IMR-90 (cell line): ENCODE measurements around the gene DIP2C. TPM values are rescaled to one million over a fixed set of nuclear protein-coding genes. Genes with fewer than 3 reads are reported as not detected.
A peak's percentile ranks its signal among the peaks of the same experiment; 100 is the strongest.

Experiments
- ATAC-seq: fragments of 200-7000 bp; cut with Tn5 transposase; 2 replicates; pipeline ENCODE4 v1.9.1; 2020; ENCODE audit warnings: low read depth, mild to moderate bottlenecking, moderate library complexity
- BruUV-seq: library from RNA; stranded (reverse); fragments of 400-500 nt; replicated peaks from 2 replicates; lab custom pipeline; 2021; lab: Mats Ljungman, UMichigan
- CTCF ChIA-PET: fragments of 300-600 bp; formaldehyde crosslinking; extraction: SDS; loops from one replicate; lab custom pipeline; 2021; ENCODE audit warnings: antibody characterized with exemption; lab: Yijun Ruan, JAX
- POLR2A ChIA-PET: fragments of 300-600 bp; sonication (Branson Sonifier 250); formaldehyde crosslinking; loops from one replicate; lab custom pipeline; 2022; ENCODE audit warnings: antibody characterized with exemption; ENCODE audit not compliant: unreplicated experiment; lab: Charles Lee
- DNase-seq: peaks from one replicate; pipeline ENCODE4 v3.0.0; 2013
- H2AFZ ChIP-seq: replicated peaks from 2 replicates; pipeline ENCODE3; 2013; ENCODE audit warnings: low read length, mild to moderate bottlenecking; ENCODE audit not compliant: poor library complexity
- H2AK5ac ChIP-seq: 2 replicates; pipeline ENCODE4 v1.6.1; 2013; ENCODE audit warnings: low read depth, low read length, inconsistent platforms
- H2AK9ac ChIP-seq: replicated peaks from 2 replicates; pipeline ENCODE3; 2013; ENCODE audit warnings: mild to moderate bottlenecking, low read depth, low read length, moderate library complexity; ENCODE audit not compliant: poor library complexity
- H2BK120ac ChIP-seq: 2 replicates; pipeline ENCODE4 v1.6.1; 2013; ENCODE audit warnings: low read depth, low read length, inconsistent platforms
- H2BK15ac ChIP-seq: 3 replicates; pipeline ENCODE4 v1.6.1; 2013; ENCODE audit warnings: low read depth, low read length, inconsistent platforms
- H2BK20ac ChIP-seq: 2 replicates; pipeline ENCODE4 v1.6.1; 2013; ENCODE audit warnings: low read depth, mild to moderate bottlenecking, inconsistent platforms, low read length, moderate library complexity
- H2BK5ac ChIP-seq: 2 replicates; pipeline ENCODE4 v1.6.1; 2013; ENCODE audit warnings: mild to moderate bottlenecking, low read depth, low read length, inconsistent platforms; ENCODE audit not compliant: poor library complexity, severe bottlenecking
- H3K14ac ChIP-seq: replicated peaks from 2 replicates; pipeline ENCODE4 v1.6.1; 2013; ENCODE audit warnings: low read depth, low read length, inconsistent platforms
- H3K18ac ChIP-seq: 2 replicates; pipeline ENCODE4 v1.6.1; 2013; ENCODE audit warnings: low read depth, low read length, control low read depth
- H3K23ac ChIP-seq: 2 replicates; pipeline ENCODE4 v1.6.1; 2013; ENCODE audit warnings: low read depth, low read length, inconsistent platforms
- H3K27ac ChIP-seq: 2 replicates; pipeline ENCODE4 v1.5.1; 2013; ENCODE audit warnings: mild to moderate bottlenecking, control low read depth, low read length; ENCODE audit not compliant: insufficient read depth
- H3K27me3 ChIP-seq: 2 replicates; pipeline ENCODE4 v1.6.1; 2013; ENCODE audit warnings: low read length; ENCODE audit not compliant: control insufficient read depth, insufficient read depth
- H3K36me3 ChIP-seq: 2 replicates; pipeline ENCODE4 v1.6.1; 2013; ENCODE audit warnings: low read length, mixed read lengths; ENCODE audit not compliant: control insufficient read depth, insufficient read depth
- H3K4ac ChIP-seq: 2 replicates; pipeline ENCODE4 v1.6.1; 2013; ENCODE audit warnings: low read depth, low read length, inconsistent platforms
- H3K4me1 ChIP-seq: 2 replicates; pipeline ENCODE4 v1.6.1; 2013; ENCODE audit warnings: low read length, mixed read lengths; ENCODE audit not compliant: control insufficient read depth, insufficient read depth
- H3K4me2 ChIP-seq: 2 replicates; pipeline ENCODE4 v1.6.1; 2013; ENCODE audit warnings: low read depth, mild to moderate bottlenecking, control low read depth, low read length, moderate library complexity
- H3K4me3 ChIP-seq: 2 replicates; pipeline ENCODE4 v1.5.1; 2013; ENCODE audit warnings: low read depth, mild to moderate bottlenecking, control low read depth, low read length, moderate library complexity; ENCODE audit not compliant: insufficient read depth
- H3K56ac ChIP-seq: 2 replicates; pipeline ENCODE4 v1.6.1; 2013; ENCODE audit warnings: low read length, inconsistent platforms; ENCODE audit not compliant: insufficient read depth; ENCODE audit errors: extremely low read depth
- H3K79me1 ChIP-seq, 2 experiments: 2 replicates each; pipeline ENCODE4 v1.6.1; 2013; ENCODE audit warnings: low read length in 2 of 2, inconsistent platforms in 1 of 2, low read depth in 1 of 2
- H3K9ac ChIP-seq: 2 replicates; pipeline ENCODE4 v1.6.1; 2013; ENCODE audit warnings: low read depth, low read length, control low read depth
- H3K9me1 ChIP-seq: 2 replicates; pipeline ENCODE4 v1.6.1; 2013; ENCODE audit warnings: low read length, inconsistent platforms; ENCODE audit not compliant: insufficient read depth
- H3K9me3 ChIP-seq: 2 replicates; pipeline ENCODE4 v1.6.1; 2013; ENCODE audit warnings: low read length; ENCODE audit not compliant: control insufficient read depth, insufficient read depth
- H4K20me1 ChIP-seq: 2 replicates; pipeline ENCODE4 v1.6.1; 2013; ENCODE audit warnings: low read length, inconsistent platforms; ENCODE audit not compliant: insufficient read depth
- H4K5ac ChIP-seq: 2 replicates; pipeline ENCODE4 v1.6.1; 2013; ENCODE audit warnings: mild to moderate bottlenecking, low read depth, low read length, control low read depth
- H4K8ac ChIP-seq, 2 experiments: 2 replicates each; pipeline ENCODE4 v1.6.1; 2013; ENCODE audit warnings: low read depth in 2 of 2, low read length in 2 of 2, control low read depth in 1 of 2, inconsistent platforms in 1 of 2
- H4K91ac ChIP-seq: 2 replicates; pipeline ENCODE4 v1.6.1; 2013; ENCODE audit warnings: low read depth, low read length, inconsistent platforms; ENCODE audit not compliant: insufficient read depth
- BHLHE40 ChIP-seq: fragments of 150-350 bp; IDR thresholded peaks from 2 replicates; pipeline ENCODE4 v1.6.1; 2016; ENCODE audit warnings: mild to moderate bottlenecking, low read depth, low read length
- CEBPB ChIP-seq: IDR thresholded peaks from 2 replicates; pipeline ENCODE4 v1.6.1; 2012; ENCODE audit warnings: low read depth, low read length, improper control_type of control experiment
- CHD1 ChIP-seq: IDR thresholded peaks from 2 replicates; pipeline ENCODE4 v1.6.1; 2012; ENCODE audit warnings: low read depth, low read length, improper control_type of control experiment
- CTCF ChIP-seq: conservative IDR thresholded peaks from 2 replicates; pipeline ENCODE4 v1.5.1; 2012; ENCODE audit warnings: mild to moderate bottlenecking, low read depth, low read length, improper control_type of control experiment
- ELK1 ChIP-seq: fragments of 150-350 bp; IDR thresholded peaks from 2 replicates; pipeline ENCODE4 v1.6.1; 2016; ENCODE audit warnings: low read depth, mild to moderate bottlenecking, low read length, moderate library complexity, borderline replicate concordance
- FOS ChIP-seq: fragments of 150-350 bp; IDR thresholded peaks from 2 replicates; pipeline ENCODE4 v1.6.1; 2016; ENCODE audit warnings: low read depth, low read length
- MAFK ChIP-seq: IDR thresholded peaks from 2 replicates; pipeline ENCODE4 v1.6.1; 2012; ENCODE audit warnings: low read depth, low read length, improper control_type of control experiment
- MAZ ChIP-seq: IDR thresholded peaks from 2 replicates; pipeline ENCODE4 v1.6.1; 2012; ENCODE audit warnings: low read depth, mild to moderate bottlenecking, low read length, improper control_type of control experiment, moderate library complexity, borderline replicate concordance
- NFE2L2 ChIP-seq: fragments of 150-350 bp; IDR thresholded peaks from 2 replicates; pipeline ENCODE4 v1.6.1; 2016; ENCODE audit warnings: low read depth, mild to moderate bottlenecking, low read length
- POLR2A ChIP-seq: IDR thresholded peaks from 2 replicates; pipeline ENCODE4 v1.6.1; 2012; ENCODE audit warnings: mild to moderate bottlenecking, low read depth, low read length
- RAD21 ChIP-seq: IDR thresholded peaks from 2 replicates; pipeline ENCODE4 v1.6.1; 2012; ENCODE audit warnings: low read length, improper control_type of control experiment
- RCOR1 ChIP-seq: IDR thresholded peaks from 2 replicates; pipeline ENCODE4 v1.6.1; 2012; ENCODE audit warnings: mild to moderate bottlenecking, low read length, improper control_type of control experiment; ENCODE audit not compliant: insufficient replicate concordance
- USF2 ChIP-seq: fragments of 150-350 bp; IDR thresholded peaks from 2 replicates; pipeline ENCODE4 v1.6.1; 2017; ENCODE audit warnings: mild to moderate bottlenecking, antibody characterized with exemption, low read length, low read depth
- WGBS, 2 experiments: methylation state at CpG; one replicate each; pipeline versions ENCODE4 v1.1.5 to v1.1.7; 2013; ENCODE audit warnings: missing lambda C conversion rate in 2 of 2; ENCODE audit not compliant: insufficient read length in 1 of 2; ENCODE audit errors: extremely low coverage in 2 of 2; 5-methylcytosine and 5-hydroxymethylcytosine counted together
- dilution Hi-C: fragments of 300-500 bp; cut with HindIII; formaldehyde crosslinking; loops from one replicate; pipeline ENCODE4 v1.14.3; 2018; ENCODE audit warnings: low sequenced_read_pairs; ENCODE audit not compliant: unreplicated experiment
- in situ Hi-C: fragments of 300-500 bp; cut with MboI; formaldehyde crosslinking; loops from 3 replicates; pipeline ENCODE4 v1.14.3; 2019; ENCODE audit warnings: low sequenced_read_pairs, inconsistent platforms, mixed read lengths
- intact Hi-C: fragments of 100-400 bp; cut with micrococcal nuclease; formaldehyde crosslinking; loops from 2 replicates; pipeline ENCODE4 v1.10.0; 2022
- polyA plus RNA-seq, 3 experiments: library from polyadenylated mRNA; depleted of rRNA; stranded (reverse); fragments of >200 nt; gene quantifications; 2 replicates each; pipeline ENCODE4 v1.2.3, GENCODE V29; 2012; ENCODE audit warnings: low replicate concordance in 1 of 3
- total RNA-seq: library from RNA; depleted of rRNA; stranded (reverse); fragments of >200 nt; gene quantifications from 2 replicates; pipeline ENCODE4 v1.2.3, GENCODE V29; 2012

The DIP2C gene
- total and polyA plus RNA-seq, 2 of the 4 experiments (the other 2 are of a cell fraction) = 8.6 to 17.3 TPM

GRCh38 chr10:535051-535450, 154.4 kb downstream of the DIP2C start:
- no peak overlapping the region for H2AK5ac ChIP-seq
- H4K20me1 ChIP-seq = peaks cover 95% of the 10 kb centered on the region
- H2AK9ac ChIP-seq = peak overlapping the region; percentile 13
- H4K91ac ChIP-seq = no peak overlapping the region
- peak overlapping the region; percentile 41 for H2AFZ ChIP-seq
- no TSS peak for BruUV-seq
- no peak overlapping the region for H2BK5ac ChIP-seq
- no peak overlapping the region for H3K4me2 ChIP-seq
- H3K56ac ChIP-seq = no peak overlapping the region
- H3K23ac ChIP-seq = no peak overlapping the region
- H3K9me3 ChIP-seq = no peaks in the 10 kb centered on the region
- no peak overlapping the region for H4K8ac ChIP-seq
- no peak overlapping the region for H2BK15ac ChIP-seq
- peaks cover 6% of the 10 kb centered on the region for H3K4me1 ChIP-seq
- H4K5ac ChIP-seq = no peak overlapping the region
- no peaks in the 10 kb centered on the region for H3K36me3 ChIP-seq
- H3K4ac ChIP-seq = no peak overlapping the region
- TF ChIP-seq POLR2A (no peak), CTCF (no peak), CEBPB (no peak), BHLHE40 (no peak), NFE2L2 (no peak), RCOR1 (no peak), MAZ (no peak), MAFK (no peak), RAD21 (no peak), FOS (no peak), ELK1 (no peak), USF2 (no peak), CHD1 (no peak)
- no peaks in the 10 kb centered on the region for H3K27me3 ChIP-seq
- H2BK20ac ChIP-seq = no peak overlapping the region
- no peak for ATAC-seq
- ChIA-PET CTCF (no interaction called here), POLR2A (no interaction called here)
- H3K14ac ChIP-seq = no peak overlapping the region
- DNase-seq = no peak
- intact Hi-C loops = no loop called here
- H3K9me1 ChIP-seq = peaks cover 42% of the 10 kb centered on the region
- no peak overlapping the region for H3K18ac ChIP-seq
- WGBS, 2 experiments = no CpG with 5 or more reads among the region's 9 CpGs
- H3K27ac ChIP-seq = no peak overlapping the region
- H2BK120ac ChIP-seq = no peak overlapping the region
- dilution Hi-C loops = no loop called here
- H3K4me3 ChIP-seq = no peak overlapping the region
- peaks cover 51 to 98% of the 10 kb centered on the region in 2 experiments for H3K79me1 ChIP-seq
- in situ Hi-C loops = no loop called here
- H3K9ac ChIP-seq = no peak overlapping the region
